Muscle layer of colon (tissue), 2 donors: ENCODE data around the gene SNRPA.

Source experiments
- H3K27ac ChIP-seq: one replicate; pipeline ENCODE4 v1.7.0; 2013; ENCODE audit warnings: low read depth, mild to moderate bottlenecking, low read length, moderate library complexity
- H3K27me3 ChIP-seq, 2 donors: one replicate each; pipeline ENCODE4 v1.7.0; 2013; ENCODE audit warnings: low read length in 2 of 2, mild to moderate bottlenecking in 2 of 2; ENCODE audit not compliant: insufficient read depth in 2 of 2, control insufficient read depth in 1 of 2
- H3K36me3 ChIP-seq: one replicate; pipeline ENCODE4 v1.7.0; 2013; ENCODE audit warnings: mild to moderate bottlenecking, low read length; ENCODE audit not compliant: insufficient read depth
- H3K4me1 ChIP-seq: one replicate; pipeline ENCODE4 v1.7.0; 2013; ENCODE audit warnings: mild to moderate bottlenecking, low read length; ENCODE audit not compliant: insufficient read depth
- H3K4me3 ChIP-seq, 2 donors: one replicate each; pipeline ENCODE4 v1.7.0; 2013; ENCODE audit warnings: low read length in 2 of 2, low read depth in 1 of 2, mild to moderate bottlenecking in 1 of 2, moderate library complexity in 1 of 2
- H3K9ac ChIP-seq: one replicate; pipeline ENCODE4 v1.7.0; 2013; ENCODE audit warnings: low read length
- H3K9me3 ChIP-seq: one replicate; pipeline ENCODE4 v1.7.0; 2013; ENCODE audit warnings: mild to moderate bottlenecking, low read length
- donor health status: abdominal sarcoma.
- donor health status: Adenocarcinoma of cecum.

SNRPA gene

GRCh38 chr19:40750874-40751537, at the start of gene SNRPA:
Gene SNRPA, plus strand, starts transcription at chr19:40751203. Its CDS starts 206 bp downstream, at chr19:40751409.
- Histone ChIP-seq H3K36me3 (peaks cover 7% of the 10 kb centered on the region), H3K27me3 (no peaks in the 10 kb centered on the region), H3K9ac (peak within 1 kb of the TSS; percentile 67), H3K4me1 (peaks cover 39% of the 10 kb centered on the region), H3K27ac (peak within 1 kb of the TSS; percentile 96), H3K9me3 (no peaks in the 10 kb centered on the region), H3K4me3 (peak within 1 kb of the TSS; percentile 81 to 84)

GRCh38 chr19:40701758-40702157, 49.2 kb upstream of the SNRPA start:
- Histone ChIP-seq H3K4me3 (no peak overlapping the region), H3K9ac (no peak overlapping the region), H3K27ac (peak overlapping the region; percentile 13), H3K36me3 (peaks cover 23% of the 10 kb centered on the region), H3K27me3 (no peaks in the 10 kb centered on the region), H3K4me1 (peaks cover 15% of the 10 kb centered on the region), H3K9me3 (no peaks in the 10 kb centered on the region)

- H3K4me1 ChIP-seq: peaks cover 15% of the 10 kb centered on the region
- H3K9ac ChIP-seq: no peak overlapping the region
- H3K27me3 ChIP-seq: no peaks in the 10 kb centered on the region
- peaks cover 23% of the 10 kb centered on the region for H3K36me3 ChIP-seq
- peak overlapping the region; percentile 54 for H3K27ac ChIP-seq
- H3K4me3 ChIP-seq: no peak overlapping the region
- H3K9me3 ChIP-seq: no peaks in the 10 kb centered on the region
Observed at GRCh38 chr19:40702337-40703012, 48.5 kb upstream of the SNRPA start.

- no peaks in the 10 kb centered on the region for H3K9me3 ChIP-seq
Observed at GRCh38 chr19:40703029-40703755, 47.8 kb upstream of the SNRPA start.

GRCh38 chr19:40704491-40705361, 46.3 kb upstream of the SNRPA start:
- no peak overlapping the region for H3K4me3 ChIP-seq
- no peak overlapping the region for H3K9ac ChIP-seq
- no peaks in the 10 kb centered on the region for H3K9me3 ChIP-seq
- peaks cover 15% of the 10 kb centered on the region for H3K4me1 ChIP-seq
- H3K27ac ChIP-seq: no peak overlapping the region
- no peaks in the 10 kb centered on the region for H3K27me3 ChIP-seq
- peaks cover 33% of the 10 kb centered on the region for H3K36me3 ChIP-seq

More at GRCh38 chr19:40703029-40703755, 47.8 kb upstream of the SNRPA start:
- Histone ChIP-seq H3K27ac (peak overlapping the region; percentile 54), H3K27me3 (no peaks in the 10 kb centered on the region), H3K4me3 (no peak overlapping the region), H3K9ac (no peak overlapping the region), H3K4me1 (peaks cover 15% of the 10 kb centered on the region), H3K36me3 (peaks cover 23% of the 10 kb centered on the region)

GRCh38 chr19:40705362-40705651, 45.7 kb upstream of the SNRPA start:
- peaks cover 36% of the 10 kb centered on the region for H3K36me3 ChIP-seq
- H3K4me3 ChIP-seq: no peak overlapping the region
- no peaks in the 10 kb centered on the region for H3K27me3 ChIP-seq
- H3K27ac ChIP-seq: no peak overlapping the region
- no peak overlapping the region for H3K9ac ChIP-seq
- peaks cover 15% of the 10 kb centered on the region for H3K4me1 ChIP-seq
- no peaks in the 10 kb centered on the region for H3K9me3 ChIP-seq

GRCh38 chr19:40705950-40706619, 44.9 kb upstream of the SNRPA start:
- Histone ChIP-seq H3K9ac (no peak overlapping the region), H3K27ac (no peak overlapping the region), H3K4me1 (peaks cover 15% of the 10 kb centered on the region), H3K9me3 (no peaks in the 10 kb centered on the region), H3K27me3 (no peaks in the 10 kb centered on the region), H3K4me3 (no peak overlapping the region), H3K36me3 (peaks cover 40% of the 10 kb centered on the region)

GRCh38 chr19:40707615-40708014, 43.4 kb upstream of the SNRPA start:
- H3K36me3 ChIP-seq: peaks cover 46% of the 10 kb centered on the region
- no peak overlapping the region for H3K4me3 ChIP-seq
- H3K9ac ChIP-seq: no peak overlapping the region
- H3K9me3 ChIP-seq: no peaks in the 10 kb centered on the region
- H3K27me3 ChIP-seq: no peaks in the 10 kb centered on the region
- H3K4me1 ChIP-seq: peaks cover 8% of the 10 kb centered on the region
- H3K27ac ChIP-seq: no peak overlapping the region

- Histone ChIP-seq H3K27me3 (no peaks in the 10 kb centered on the region), H3K36me3 (peaks cover 32% of the 10 kb centered on the region), H3K4me1 (peaks cover 10% of the 10 kb centered on the region), H3K4me3 (no peak overlapping the region), H3K9me3 (no peaks in the 10 kb centered on the region), H3K27ac (no peak overlapping the region), H3K9ac (no peak overlapping the region)
Observed at GRCh38 chr19:40709817-40710216, 41.2 kb upstream of the SNRPA start.

- Histone ChIP-seq H3K9ac (peak overlapping the region; percentile 44), H3K36me3 (peaks cover 21% of the 10 kb centered on the region), H3K4me3 (peak overlapping the region in 1 of 2 donors; percentile 44), H3K27me3 (no peaks in the 10 kb centered on the region), H3K27ac (peak overlapping the region; percentile 94), H3K4me1 (peaks cover 34% of the 10 kb centered on the region), H3K9me3 (no peaks in the 10 kb centered on the region)
Observed at GRCh38 chr19:40713939-40714338, 37.1 kb upstream of the SNRPA start.
